Retina (tissue), 1 donor: ENCODE measurements around the gene COMMD4.
"Not testable (repeated sequence)": the region's sequence is repeated elsewhere in the genome, so short reads cannot be mapped to it uniquely, and the experiment has no call there.

ENCODE experiments used
- DNase-seq: peaks from one replicate; pipeline ENCODE4 v3.0.0-alpha.2; 2016

The COMMD4 gene

GRCh38 chr15:75383986-75384385, 48.1 kb downstream of the COMMD4 start:
- not testable (repeated sequence) for DNase-seq
